ENCODE results near the gene CYREN. TPM values are rescaled to one million over a fixed set of nuclear protein-coding genes. Genes with fewer than 3 reads are reported as not detected.

The CYREN gene
- total and polyA plus RNA-seq, 9 of the 15 experiments (the other 6 are each of a cell fraction or from before 2014, with no cell fraction given) = 13.9 to 108 (median 88.8) TPM

DNA sequence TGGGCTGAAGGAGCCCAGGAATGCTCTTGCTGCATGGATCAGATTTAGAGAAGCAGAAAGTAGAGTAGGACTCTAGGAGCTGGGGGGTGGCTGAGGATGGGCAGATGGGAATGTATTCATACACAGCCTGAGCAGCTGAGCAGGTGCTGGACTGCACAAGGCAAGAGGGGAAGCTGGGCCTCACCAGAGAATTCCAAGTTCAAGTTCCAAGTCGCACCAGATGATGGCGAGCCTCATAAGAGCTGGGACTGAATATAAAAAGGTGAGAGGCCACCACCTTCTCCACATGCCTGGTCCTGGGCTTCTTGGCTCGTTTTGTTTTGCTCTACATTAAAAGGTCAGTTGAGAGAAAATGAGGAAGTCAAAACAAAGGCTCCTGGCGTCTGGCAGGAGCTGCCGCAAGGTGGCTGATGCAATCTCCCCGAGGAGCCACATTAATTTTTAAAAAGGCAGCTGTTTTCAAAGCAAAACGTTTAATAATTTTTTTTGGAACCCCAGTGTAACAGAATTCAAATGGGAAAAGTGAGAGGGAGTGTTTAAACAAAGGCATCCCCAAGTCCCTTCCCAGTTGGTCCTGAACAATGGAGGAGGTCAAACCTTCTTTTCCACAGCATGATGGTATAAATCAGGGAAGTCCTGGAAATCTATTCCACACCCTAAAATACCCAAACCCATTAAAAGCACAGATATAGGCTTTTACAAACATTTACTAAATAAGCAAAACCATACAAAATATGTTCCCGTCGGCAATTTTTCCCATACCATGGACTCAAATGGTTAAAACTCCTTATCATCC is 9.5 kb downstream of the CYREN start (continued):
- TF ChIP-seq, protein P1, sequence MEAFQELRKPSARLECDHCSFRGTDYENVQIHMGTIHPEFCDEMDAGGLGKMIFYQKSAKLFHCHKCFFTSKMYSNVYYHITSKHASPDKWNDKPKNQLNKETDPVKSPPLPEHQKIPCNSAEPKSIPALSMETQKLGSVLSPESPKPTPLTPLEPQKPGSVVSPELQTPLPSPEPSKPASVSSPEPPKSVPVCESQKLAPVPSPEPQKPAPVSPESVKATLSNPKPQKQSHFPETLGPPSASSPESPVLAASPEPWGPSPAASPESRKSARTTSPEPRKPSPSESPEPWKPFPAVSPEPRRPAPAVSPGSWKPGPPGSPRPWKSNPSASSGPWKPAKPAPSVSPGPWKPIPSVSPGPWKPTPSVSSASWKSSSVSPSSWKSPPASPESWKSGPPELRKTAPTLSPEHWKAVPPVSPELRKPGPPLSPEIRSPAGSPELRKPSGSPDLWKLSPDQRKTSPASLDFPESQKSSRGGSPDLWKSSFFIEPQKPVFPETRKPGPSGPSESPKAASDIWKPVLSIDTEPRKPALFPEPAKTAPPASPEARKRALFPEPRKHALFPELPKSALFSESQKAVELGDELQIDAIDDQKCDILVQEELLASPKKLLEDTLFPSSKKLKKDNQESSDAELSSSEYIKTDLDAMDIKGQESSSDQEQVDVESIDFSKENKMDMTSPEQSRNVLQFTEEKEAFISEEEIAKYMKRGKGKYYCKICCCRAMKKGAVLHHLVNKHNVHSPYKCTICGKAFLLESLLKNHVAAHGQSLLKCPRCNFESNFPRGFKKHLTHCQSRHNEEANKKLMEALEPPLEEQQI (IDR thresholded peaks at IDR 0.05) = 0 out of 2 replicates have a peak, but pooled peaks have one; percentile 19
- no peak for TF ChIP-seq NR4A1 (CRISPR knock-in tag; IDR thresholded peaks at IDR 0.05)
- peak; percentile 75; the same call in 1 of the 2 replicates for TF ChIP-seq NR4A1 (tag; IDR thresholded peaks at IDR 0.05)
- 0 out of 2 replicates have a peak, but pooled peaks have one; percentile 58 for TF ChIP-seq ZNF644 (tag; IDR thresholded peaks at IDR 0.05; ENCODE audit: low read depth)
- 0 out of 2 replicates have a peak, but pooled peaks have one; percentile 62 for TF ChIP-seq ZNF197 (CRISPR knock-in tag; IDR thresholded peaks at IDR 0.05; ENCODE audit: low read depth)
- peak; percentile 31 to 46 for TF ChIP-seq RAD21 (CRISPR knock-in tag; conservative IDR thresholded peaks at IDR 0.05 in 1 of 2, IDR thresholded peaks at IDR 0.05 in 1 of 2)
- TF ChIP-seq FOXJ2 (tag; IDR thresholded peaks at IDR 0.05) = peak; percentile 87
- TF ChIP-seq ZNF766 (CRISPR knock-in tag; conservative IDR thresholded peaks at IDR 0.05) = peak; percentile 78
- TF ChIP-seq, protein P2, sequence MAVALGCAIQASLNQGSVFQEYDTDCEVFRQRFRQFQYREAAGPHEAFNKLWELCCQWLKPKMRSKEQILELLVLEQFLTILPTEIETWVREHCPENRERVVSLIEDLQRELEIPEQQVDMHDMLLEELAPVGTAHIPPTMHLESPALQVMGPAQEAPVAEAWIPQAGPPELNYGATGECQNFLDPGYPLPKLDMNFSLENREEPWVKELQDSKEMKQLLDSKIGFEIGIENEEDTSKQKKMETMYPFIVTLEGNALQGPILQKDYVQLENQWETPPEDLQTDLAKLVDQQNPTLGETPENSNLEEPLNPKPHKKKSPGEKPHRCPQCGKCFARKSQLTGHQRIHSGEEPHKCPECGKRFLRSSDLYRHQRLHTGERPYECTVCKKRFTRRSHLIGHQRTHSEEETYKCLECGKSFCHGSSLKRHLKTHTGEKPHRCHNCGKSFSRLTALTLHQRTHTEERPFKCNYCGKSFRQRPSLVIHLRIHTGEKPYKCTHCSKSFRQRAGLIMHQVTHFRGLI (CRISPR knock-in tag; IDR thresholded peaks at IDR 0.05) = peak; percentile 70; the same call in 1 of the 2 replicates
- no peak for TF ChIP-seq EGR1 (conservative IDR thresholded peaks at IDR 0.05)
- TF ChIP-seq NCOR1 (IDR thresholded peaks at IDR 0.05) = peak; percentile 29; the same call in 1 of the 2 replicates
- peak; percentile 20; the same call in 1 of the 2 replicates for TF ChIP-seq PHF8 (IDR thresholded peaks at IDR 0.05; ENCODE audit: borderline replicate concordance, low read length)
- TF ChIP-seq, protein P3, sequence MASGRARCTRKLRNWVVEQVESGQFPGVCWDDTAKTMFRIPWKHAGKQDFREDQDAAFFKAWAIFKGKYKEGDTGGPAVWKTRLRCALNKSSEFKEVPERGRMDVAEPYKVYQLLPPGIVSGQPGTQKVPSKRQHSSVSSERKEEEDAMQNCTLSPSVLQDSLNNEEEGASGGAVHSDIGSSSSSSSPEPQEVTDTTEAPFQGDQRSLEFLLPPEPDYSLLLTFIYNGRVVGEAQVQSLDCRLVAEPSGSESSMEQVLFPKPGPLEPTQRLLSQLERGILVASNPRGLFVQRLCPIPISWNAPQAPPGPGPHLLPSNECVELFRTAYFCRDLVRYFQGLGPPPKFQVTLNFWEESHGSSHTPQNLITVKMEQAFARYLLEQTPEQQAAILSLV (tag; IDR thresholded peaks at IDR 0.05) = peak; percentile 72; the same call in 1 of the 2 replicates
- TF ChIP-seq, protein P4, sequence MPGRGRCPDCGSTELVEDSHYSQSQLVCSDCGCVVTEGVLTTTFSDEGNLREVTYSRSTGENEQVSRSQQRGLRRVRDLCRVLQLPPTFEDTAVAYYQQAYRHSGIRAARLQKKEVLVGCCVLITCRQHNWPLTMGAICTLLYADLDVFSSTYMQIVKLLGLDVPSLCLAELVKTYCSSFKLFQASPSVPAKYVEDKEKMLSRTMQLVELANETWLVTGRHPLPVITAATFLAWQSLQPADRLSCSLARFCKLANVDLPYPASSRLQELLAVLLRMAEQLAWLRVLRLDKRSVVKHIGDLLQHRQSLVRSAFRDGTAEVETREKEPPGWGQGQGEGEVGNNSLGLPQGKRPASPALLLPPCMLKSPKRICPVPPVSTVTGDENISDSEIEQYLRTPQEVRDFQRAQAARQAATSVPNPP (IDR thresholded peaks at IDR 0.05; ENCODE audit: borderline replicate concordance, insufficient read depth, insufficient read length) = no peak
- TF ChIP-seq HIVEP1 (CRISPR knock-in tag; IDR thresholded peaks at IDR 0.05) = 0 out of 2 replicates have a peak, but pooled peaks have one; percentile 29
- TF ChIP-seq C11orf30 (IDR thresholded peaks at IDR 0.05; ENCODE audit: low read depth) = peak; percentile 73; the same call in 1 of the 2 replicates
- 0 out of 2 replicates have a peak, but pooled peaks have one; percentile 56 for TF ChIP-seq SMAD3 (CRISPR knock-in tag; conservative IDR thresholded peaks at IDR 0.05)
- peak; percentile 53; the same call in 1 of the 2 replicates for TF ChIP-seq TEAD4 (IDR thresholded peaks at IDR 0.05; ENCODE audit: low read length)
- no peak for TF ChIP-seq TEAD4 (CRISPR knock-in tag; IDR thresholded peaks at IDR 0.05; ENCODE audit: borderline replicate concordance)
- no peak for TF ChIP-seq ZNF134 (CRISPR knock-in tag; conservative IDR thresholded peaks at IDR 0.05)
- 0 out of 2 replicates have a peak, but pooled peaks have one; percentile 56 for TF ChIP-seq GABPB1 (CRISPR knock-in tag; IDR thresholded peaks at IDR 0.05)
